Activated CD4-positive, alpha-beta T cell treated with anti-CD3 and anti-CD28 coated beads, Interleukin-2, amount 50 U/mL, for 48 hours (primary cell): ENCODE measurements around the gene CRACDL.
"Not testable (repeated sequence)": the region's sequence is repeated elsewhere in the genome, so short reads cannot be mapped to it uniquely, and the experiment has no call there.

Source experiments
- DNase-seq, 2 experiments: peaks; one replicate each; pipeline ENCODE4 v3.0.0-alpha.2; 2020

The CRACDL gene

DNA sequence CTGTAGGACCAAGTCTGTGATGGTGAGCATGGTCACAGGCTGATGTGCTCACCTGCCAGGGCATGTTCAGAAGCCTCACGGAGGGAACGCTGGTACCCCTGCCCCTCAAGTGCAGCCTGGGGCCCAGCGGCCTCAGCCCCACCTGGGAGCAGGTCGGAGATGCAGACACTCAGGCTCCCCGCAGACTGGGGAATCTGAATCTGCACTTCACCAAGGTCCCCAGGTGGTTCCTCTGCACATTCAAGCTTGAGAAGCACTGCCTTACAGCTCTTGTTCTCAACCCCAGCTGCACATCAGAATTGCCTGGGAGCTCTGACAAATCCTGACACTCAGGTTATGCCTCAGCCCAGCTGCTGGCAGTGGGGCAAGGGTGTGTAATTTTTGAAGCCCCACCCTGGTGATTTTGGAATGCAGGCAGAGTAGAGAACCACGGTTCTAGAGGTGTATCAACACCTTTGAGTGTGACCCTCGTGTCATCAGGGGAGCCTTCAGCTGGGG is 54.8 kb downstream of the CRACDL start:
- DNase-seq: no peak

- no peak for DNase-seq
These were observed 55.5 kb downstream of the CRACDL start for GRCh38 chr2:98880266-98881152.

DNA sequence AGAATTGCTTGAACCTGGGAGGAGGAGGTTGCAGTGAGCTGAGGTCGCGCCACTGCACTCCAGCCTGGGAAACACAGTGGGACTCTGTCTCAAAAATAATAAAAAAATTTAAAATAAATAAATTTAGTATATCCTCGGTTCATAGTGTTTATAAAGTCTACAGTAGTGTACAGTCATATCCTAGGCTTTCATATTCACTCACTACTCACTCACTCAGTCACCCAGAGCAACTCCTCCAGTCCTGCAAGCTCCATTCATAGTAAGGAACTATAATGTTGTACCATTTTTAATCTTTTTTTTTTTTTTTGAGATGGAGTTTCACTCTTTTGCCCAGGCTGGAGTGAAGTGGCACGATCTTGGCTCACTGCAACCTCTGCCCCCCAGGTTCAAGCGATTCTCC is 58.4 kb downstream of the CRACDL start:
- not testable (repeated sequence) for DNase-seq

DNA sequence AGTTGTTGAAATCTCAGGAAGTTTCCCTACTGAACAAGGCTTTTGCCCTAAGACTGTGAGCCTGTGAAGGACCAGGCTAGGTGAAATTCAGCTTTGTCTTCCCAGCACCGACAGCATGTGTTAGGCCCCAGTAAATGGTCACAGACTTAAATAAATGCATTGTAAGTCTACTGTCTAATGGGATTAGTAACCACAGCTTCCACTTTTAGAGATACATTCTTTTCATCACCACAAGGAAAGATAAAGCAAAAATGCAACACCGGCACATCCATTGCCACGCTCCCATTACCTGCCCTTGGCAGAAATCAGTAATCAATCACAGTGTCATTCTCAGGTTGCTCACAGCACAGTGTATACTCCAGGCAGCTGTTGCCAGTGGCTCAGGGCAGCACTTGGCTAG is 59.3 kb downstream of the CRACDL start:
- no peak for DNase-seq

- DNase-seq: no peak
These were observed 60.3 kb downstream of the CRACDL start for GRCh38 chr2:98875746-98876145.

GRCh38 chr2:98875081-98875728 is 60.8 kb downstream of the CRACDL start:
- DNase-seq: no peak

- DNase-seq: no peak
These were observed 61.8 kb downstream of the CRACDL start for GRCh38 chr2:98874186-98874689.

GRCh38 chr2:98872526-98872925 is 63.5 kb downstream of the CRACDL start:
- DNase-seq: no peak

- no peak for DNase-seq
These were observed 64.5 kb downstream of the CRACDL start for GRCh38 chr2:98871506-98871905.

DNA sequence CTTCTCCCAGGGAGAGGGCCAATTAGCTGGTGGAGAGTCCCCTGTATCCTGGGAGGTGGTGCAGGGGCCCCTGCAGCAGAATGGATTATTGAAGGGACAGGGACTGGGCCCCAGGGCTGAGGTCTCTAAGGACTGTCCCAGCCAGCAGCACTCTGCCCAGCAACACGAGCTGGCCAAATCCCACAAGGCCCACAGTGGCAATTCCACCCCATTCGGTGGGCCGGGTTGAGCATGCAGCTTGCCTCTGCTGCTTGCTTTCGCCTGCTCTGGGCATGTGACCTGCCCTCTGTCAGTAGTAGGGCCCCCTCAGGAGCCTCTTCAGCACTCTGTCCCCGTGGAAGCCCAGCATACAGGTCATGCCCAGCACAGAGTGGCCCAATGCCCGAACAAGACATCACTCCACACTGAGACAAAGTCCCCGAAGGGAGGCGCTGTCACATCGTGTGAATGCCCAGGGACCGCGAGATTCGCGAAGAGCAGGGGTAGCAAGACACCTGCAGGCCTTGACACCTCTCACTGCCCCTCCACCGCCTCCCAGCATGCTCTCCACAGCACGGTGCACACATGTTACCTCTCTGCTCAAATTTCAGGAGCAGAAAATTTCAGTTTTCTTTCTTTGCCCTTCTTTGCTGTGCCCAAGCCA is 65.4 kb downstream of the CRACDL start:
- DNase-seq: no peak

- DNase-seq: no peak
These were observed 66.2 kb downstream of the CRACDL start for GRCh38 chr2:98869870-98870269.

DNA sequence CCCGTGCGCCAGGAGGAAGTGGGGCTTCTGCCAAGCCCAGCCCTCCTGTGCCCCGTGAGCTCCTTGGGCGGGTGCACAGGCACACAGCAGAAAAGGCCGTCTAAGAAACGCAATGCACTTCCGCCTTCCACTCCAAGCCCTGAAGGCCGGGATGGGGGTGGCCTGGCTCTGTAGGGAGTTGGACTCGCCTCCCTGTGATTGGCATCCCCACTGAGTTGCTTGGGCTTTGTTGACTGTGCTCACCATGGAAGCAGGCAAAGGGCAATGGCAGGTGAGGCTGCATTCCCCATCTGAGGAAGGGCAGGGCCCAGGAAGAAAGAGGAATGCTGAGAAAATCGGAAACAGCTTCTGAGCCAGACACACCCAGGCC is 66.8 kb downstream of the CRACDL start:
- no peak for DNase-seq

GRCh38 chr2:98868548-98869271 is 67.3 kb downstream of the CRACDL start:
- no peak for DNase-seq

- DNase-seq: no peak
These were observed 68.3 kb downstream of the CRACDL start for GRCh38 chr2:98867539-98868309.

GRCh38 chr2:98866033-98866432 is 70.0 kb downstream of the CRACDL start:
- no peak for DNase-seq

DNA sequence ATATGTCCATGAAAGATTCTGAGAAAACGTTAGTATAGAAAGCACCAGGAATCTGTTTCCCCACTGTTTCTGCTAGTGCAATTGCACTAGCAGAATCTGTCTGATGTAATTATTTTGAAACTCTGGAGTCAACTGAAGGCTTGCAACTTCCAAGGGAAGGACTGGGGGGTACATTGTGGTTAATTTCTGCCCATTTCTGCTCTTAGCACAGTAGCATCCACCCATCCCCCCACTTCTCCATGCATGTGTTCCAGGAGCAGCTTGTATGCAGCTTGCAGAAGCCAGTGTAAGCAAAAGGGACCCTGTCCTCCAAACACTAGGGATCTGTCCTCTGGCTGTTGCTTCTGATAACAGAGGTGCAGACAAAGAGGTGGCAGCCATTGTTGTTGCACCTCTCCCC is 74.4 kb downstream of the CRACDL start:
- no peak for DNase-seq

DNA sequence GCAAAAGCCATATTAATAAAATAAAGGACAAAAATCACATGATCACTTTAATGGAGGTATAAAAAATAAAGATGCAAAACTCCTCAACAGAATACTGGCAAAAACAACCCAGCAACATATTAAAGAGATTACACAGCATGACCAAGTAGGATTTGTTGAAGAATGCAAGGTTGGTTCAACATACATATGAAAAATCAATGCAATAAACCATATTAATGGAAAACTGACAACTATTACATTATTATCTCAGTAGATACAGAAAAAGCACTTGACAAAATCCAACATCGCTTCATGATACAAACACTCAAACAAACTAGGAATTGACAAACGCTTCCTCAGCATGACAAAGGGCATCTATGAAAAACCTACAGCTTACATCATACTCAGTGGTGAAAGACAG is 76.7 kb downstream of the CRACDL start:
- DNase-seq: no peak

GRCh38 chr2:98857001-98857400 is 79.0 kb downstream of the CRACDL start:
- no peak for DNase-seq

- no peak for DNase-seq
These were observed 81.3 kb downstream of the CRACDL start for GRCh38 chr2:98854682-98855081.

GRCh38 chr2:98852932-98853331 is 83.1 kb downstream of the CRACDL start:
- no peak for DNase-seq

- no peak for DNase-seq
These were observed 86.0 kb downstream of the CRACDL start for GRCh38 chr2:98850074-98850473.

- no peak for DNase-seq
These were observed 86.9 kb downstream of the CRACDL start for GRCh38 chr2:98849113-98849512.
